SU-DHL-6 (cell line): ENCODE data around the gene RCN2.

ENCODE experiments used
- H2AFZ ChIP-seq: fragments of 200-600 bp; sonication (generic); 2 replicates; pipeline ENCODE4 v1.6.1; 2014; ENCODE audit warnings: low read depth, mild to moderate bottlenecking, moderate library complexity, mixed read lengths, antibody characterized with exemption, low read length; ENCODE audit not compliant: severe bottlenecking
- H3F3A ChIP-seq: fragments of 200-600 bp; shearing (Covaris generic); 2 replicates; pipeline ENCODE4 v1.6.0; 2016; ENCODE audit warnings: antibody characterized with exemption, mild to moderate bottlenecking; ENCODE audit not compliant: insufficient read depth
- H3K27ac ChIP-seq: fragments of 200-600 bp; sonication (generic); 2 replicates; pipeline ENCODE4 v1.5.1; 2016; ENCODE audit warnings: low read depth, mild to moderate bottlenecking, low read length, moderate library complexity, mixed read lengths
- H3K27me3 ChIP-seq: fragments of 200-600 bp; sonication (generic), shearing (Covaris generic); 2 replicates; pipeline ENCODE4 v1.6.0; 2014; ENCODE audit warnings: mild to moderate bottlenecking, low read length
- H3K36me3 ChIP-seq: fragments of 200-600 bp; sonication (generic); 2 replicates; pipeline ENCODE4 v1.6.1; 2014; ENCODE audit warnings: mild to moderate bottlenecking, low read length, mixed read lengths
- H3K4me2 ChIP-seq: fragments of 300-600, 200-600 bp; shearing (Covaris generic), sonication (generic); 2 replicates; pipeline ENCODE4 v1.6.0; 2014; ENCODE audit warnings: low read length, low read depth, mild to moderate bottlenecking; ENCODE audit not compliant: poor library complexity, severe bottlenecking
- H3K4me3 ChIP-seq: fragments of 200-600 bp; sonication (generic); 2 replicates; pipeline ENCODE4 v1.5.1; 2014; ENCODE audit warnings: antibody characterized with exemption, low read length, mild to moderate bottlenecking, mixed read lengths; ENCODE audit not compliant: insufficient read depth, poor library complexity, severe bottlenecking
- H3K79me2 ChIP-seq: fragments of 200-600 bp; sonication (generic); 2 replicates; pipeline ENCODE4 v1.6.1; 2014; ENCODE audit warnings: mild to moderate bottlenecking, low read length, moderate library complexity; ENCODE audit not compliant: insufficient read depth
- H3K9ac ChIP-seq: fragments of 200-600 bp; sonication (generic); 2 replicates; pipeline ENCODE4 v1.7.0; 2014; ENCODE audit warnings: mild to moderate bottlenecking, low read length
- H3K9me2 ChIP-seq: fragments of 200-600 bp; sonication (generic); replicated peaks from 2 replicates; pipeline ENCODE4 v1.6.1; 2014; ENCODE audit warnings: low read length; ENCODE audit not compliant: insufficient read depth
- H3K9me3 ChIP-seq: fragments of 200-600 bp; sonication (generic); 2 replicates; pipeline ENCODE4 v1.6.1; 2014; ENCODE audit warnings: low read length, mixed read lengths; ENCODE audit not compliant: insufficient read depth
- H4K20me1 ChIP-seq: fragments of 200-600 bp; sonication (generic); 2 replicates; pipeline ENCODE4 v1.6.1; 2014; ENCODE audit warnings: low read depth, mild to moderate bottlenecking, antibody characterized with exemption, low read length, moderate library complexity, mixed read lengths
- EZH2phosphoT487 ChIP-seq: fragments of 200-600 bp; sonication (generic), shearing (Covaris generic); conservative IDR thresholded peaks from 2 replicates; pipeline ENCODE4 v1.6.1; 2018; ENCODE audit warnings: mild to moderate bottlenecking, antibody characterized with exemption, low read length, moderate library complexity, mixed read lengths
- TF ChIP-seq, protein P1 (sequence below): fragments of 200-600 bp; sonication (generic); IDR thresholded peaks from one replicate; pipeline ENCODE4 v1.5.1; 2017; ENCODE audit warnings: antibody characterized with exemption, mild to moderate bottlenecking, low read length, moderate library complexity; ENCODE audit not compliant: insufficient read depth, poor library complexity, severe bottlenecking

RCN2 gene

DNA sequence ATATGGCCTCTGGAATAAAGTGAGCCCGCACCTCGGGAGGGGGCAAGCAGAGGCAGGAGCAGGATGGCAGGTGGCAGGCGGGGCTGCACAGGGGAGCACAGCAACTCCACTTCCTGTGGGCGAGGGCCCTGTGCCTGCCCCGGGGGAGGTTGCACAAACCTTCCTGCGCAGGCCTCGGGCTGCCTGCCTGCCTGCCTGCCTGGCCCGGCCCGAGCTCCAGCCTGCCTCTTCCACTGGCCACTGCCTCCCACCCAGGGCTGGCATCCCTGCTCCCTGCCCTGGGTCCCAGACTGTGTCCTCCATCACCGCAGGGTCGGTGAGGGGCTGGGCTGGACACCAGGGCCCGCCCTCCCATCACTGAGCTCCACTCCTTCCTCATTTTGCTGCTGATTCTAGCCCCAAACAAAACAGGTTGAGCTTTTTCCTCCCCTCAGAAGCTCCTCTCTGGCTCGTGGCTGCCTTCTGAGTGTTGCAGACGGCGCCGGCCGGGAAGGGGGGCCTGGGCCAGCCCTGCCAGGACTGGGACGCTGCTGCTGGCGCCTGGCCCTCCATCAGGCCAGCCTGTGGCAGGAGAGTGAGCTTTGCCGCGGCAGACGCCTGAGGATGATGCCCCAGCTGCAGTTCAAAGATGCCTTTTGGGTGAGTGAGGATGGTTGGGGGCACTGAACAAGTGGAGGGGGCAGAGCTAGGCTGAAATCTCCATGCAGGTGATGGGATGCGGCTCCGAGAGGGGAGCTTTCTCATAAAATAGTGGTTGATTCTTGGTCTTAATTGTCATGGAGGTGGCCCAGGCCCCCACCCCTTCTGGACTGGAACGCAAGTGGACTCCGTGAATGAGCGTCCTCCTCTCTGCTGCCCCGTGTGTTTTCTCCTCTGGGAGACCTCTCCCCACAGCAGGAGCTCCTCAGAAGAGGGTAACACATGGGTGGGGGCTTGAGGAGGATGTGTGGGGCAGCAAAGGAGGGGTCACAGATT, 63.7 kb downstream of the RCN2 start, which contains the start of gene PSTPIP1:
TSS of gene PSTPIP1 (plus strand) at position 156 of the 975 bp plus-strand sequence. CDS start at position 604, 448 bp downstream.
- TF ChIP-seq, protein P1, sequence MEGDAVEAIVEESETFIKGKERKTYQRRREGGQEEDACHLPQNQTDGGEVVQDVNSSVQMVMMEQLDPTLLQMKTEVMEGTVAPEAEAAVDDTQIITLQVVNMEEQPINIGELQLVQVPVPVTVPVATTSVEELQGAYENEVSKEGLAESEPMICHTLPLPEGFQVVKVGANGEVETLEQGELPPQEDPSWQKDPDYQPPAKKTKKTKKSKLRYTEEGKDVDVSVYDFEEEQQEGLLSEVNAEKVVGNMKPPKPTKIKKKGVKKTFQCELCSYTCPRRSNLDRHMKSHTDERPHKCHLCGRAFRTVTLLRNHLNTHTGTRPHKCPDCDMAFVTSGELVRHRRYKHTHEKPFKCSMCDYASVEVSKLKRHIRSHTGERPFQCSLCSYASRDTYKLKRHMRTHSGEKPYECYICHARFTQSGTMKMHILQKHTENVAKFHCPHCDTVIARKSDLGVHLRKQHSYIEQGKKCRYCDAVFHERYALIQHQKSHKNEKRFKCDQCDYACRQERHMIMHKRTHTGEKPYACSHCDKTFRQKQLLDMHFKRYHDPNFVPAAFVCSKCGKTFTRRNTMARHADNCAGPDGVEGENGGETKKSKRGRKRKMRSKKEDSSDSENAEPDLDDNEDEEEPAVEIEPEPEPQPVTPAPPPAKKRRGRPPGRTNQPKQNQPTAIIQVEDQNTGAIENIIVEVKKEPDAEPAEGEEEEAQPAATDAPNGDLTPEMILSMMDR, result no peak
- no peak for TF ChIP-seq EZH2phosphoT487
- H3F3A ChIP-seq, result no peaks in the 10 kb centered on the region
- peak within 1 kb of the TSS; percentile 23 for H3K4me2 ChIP-seq
- no peaks in the 10 kb centered on the region for H3K79me2 ChIP-seq
- peak within 1 kb of the TSS; percentile 86 for H2AFZ ChIP-seq
- H3K27me3 ChIP-seq, result no peaks in the 10 kb centered on the region
- H3K9me3 ChIP-seq, result no peaks in the 10 kb centered on the region
- peak within 1 kb of the TSS; percentile 27; the same call in 1 of the 2 replicates for H3K9ac ChIP-seq
- H3K27ac ChIP-seq, result no peak within 1 kb of the TSS
- H3K36me3 ChIP-seq, result no peaks in the 10 kb centered on the region
- H3K4me3 ChIP-seq, result no peak within 1 kb of the TSS
- no peaks in the 10 kb centered on the region for H3K9me2 ChIP-seq
- H4K20me1 ChIP-seq, result no peaks in the 10 kb centered on the region; the same call in 1 of the 2 replicates

GRCh38 chr15:76996076-76996525, 64.6 kb downstream of the RCN2 start:
- no peaks in the 10 kb centered on the region for H3K27me3 ChIP-seq
- H3K9ac ChIP-seq, result no peak overlapping the region
- no peaks in the 10 kb centered on the region for H3K9me2 ChIP-seq
- H3K36me3 ChIP-seq, result no peaks in the 10 kb centered on the region
- no peak for TF ChIP-seq EZH2phosphoT487
- TF ChIP-seq, protein P1, result no peak
- no peaks in the 10 kb centered on the region for H3K9me3 ChIP-seq
- no peak overlapping the region for H3K27ac ChIP-seq
- H3K4me2 ChIP-seq, result no peak overlapping the region
- no peak overlapping the region for H2AFZ ChIP-seq
- no peaks in the 10 kb centered on the region for H3F3A ChIP-seq
- no peak overlapping the region for H3K4me3 ChIP-seq
- no peaks in the 10 kb centered on the region for H3K79me2 ChIP-seq
- H4K20me1 ChIP-seq, result no peaks in the 10 kb centered on the region; the same call in 1 of the 2 replicates

GRCh38 chr15:76996526-76997401, 65.2 kb downstream of the RCN2 start:
- no peaks in the 10 kb centered on the region for H3K9me2 ChIP-seq
- H3K9ac ChIP-seq, result no peak overlapping the region
- TF ChIP-seq EZH2phosphoT487, result no peak
- TF ChIP-seq, protein P1, result no peak
- no peaks in the 10 kb centered on the region for H3K9me3 ChIP-seq
- no peak overlapping the region for H3K4me3 ChIP-seq
- H3K4me2 ChIP-seq, result no peak overlapping the region
- H4K20me1 ChIP-seq, result no peaks in the 10 kb centered on the region; the same call in 1 of the 2 replicates
- no peaks in the 10 kb centered on the region for H3F3A ChIP-seq
- H2AFZ ChIP-seq, result no peak overlapping the region
- H3K27ac ChIP-seq, result no peak overlapping the region
- H3K79me2 ChIP-seq, result no peaks in the 10 kb centered on the region
- no peaks in the 10 kb centered on the region for H3K36me3 ChIP-seq
- no peaks in the 10 kb centered on the region for H3K27me3 ChIP-seq
